Dermis lymphatic vessel endothelial cell (primary cell): Measurements from ENCODE around the gene SGPL1. TPM values are rescaled to one million over a fixed set of nuclear protein-coding genes. Genes with fewer than 3 reads are reported as not detected.

Source experiments
- total RNA-seq: library from RNA; depleted of rRNA; stranded (reverse); fragments of >200 nt; gene quantifications from 2 replicates; pipeline ENCODE4 v1.2.1, GENCODE V29; 2014

The SGPL1 gene
- total RNA-seq = 14.8 and 18.5 TPM in 2 replicates

GRCh38 chr10:70815504-70816219, at the start of gene SGPL1:
TSS of gene SGPL1 (plus strand) at chr10:70815948. CDS start at chr10:70816854, 906 bp downstream.

GRCh38 chr10:70785190-70785589, 30.6 kb upstream of the SGPL1 start, which contains the start of gene TBATA:
TSS of gene TBATA (minus strand) at chr10:70785377. CDS start at chr10:70783379, 1,998 bp downstream.

GRCh38 chr10:70887804-70888800, 72.4 kb downstream of the SGPL1 start, which contains the start of gene PCBD1:
TSS of gene PCBD1 (minus strand) at chr10:70888565. CDS start at chr10:70888533, 32 bp downstream.

Other genes starting within 250 kb of the SGPL1 start
- gene PRF1, start 213.2 kb upstream of the SGPL1 start, total RNA-seq = not detected in 2 replicates
- under 0.01 and 0.11 TPM in 2 replicates for gene ADAMTS14, start 143.4 kb upstream of the SGPL1 start, total RNA-seq
- gene TBATA, start 30.6 kb upstream of the SGPL1 start, total RNA-seq = not detected in 2 replicates
- 38.3 and 52.6 TPM in 2 replicates for gene PCBD1, start 72.6 kb downstream of the SGPL1 start, total RNA-seq